ENCODE data around the gene MRPL20.

GRCh38 chr1:1395166-1395565 lies 11.9 kb downstream of the MRPL20 start:
- TF ChIP-seq POLR2A (IDR thresholded peaks at IDR 0.05; ENCODE audit: low read length) (no peak), GATA1 (IDR thresholded peaks at IDR 0.05; ENCODE audit: low read depth, low read length) (no peak)

Data from erythroblast (primary cell).